ENCODE data around the gene CETP. TPM values are rescaled to one million over a fixed set of nuclear protein-coding genes. Genes with fewer than 3 reads are reported as not detected.

Gene CETP
- polyA plus RNA-seq, 1 experiment: 0.09 TPM

GRCh38 chr16:56997931-56998330, 36.2 kb downstream of the CETP start:
- H3K27ac ChIP-seq (ENCODE audit: low read depth, low read length): no peak overlapping the region
- CTCF ChIA-PET: interaction anchor here (0.6 to 1.1 kb wide), 3 partner anchors 13 to 419 kb away, joined by 3 read pairs; no protein-coding TSS in a partner anchor

DNA sequence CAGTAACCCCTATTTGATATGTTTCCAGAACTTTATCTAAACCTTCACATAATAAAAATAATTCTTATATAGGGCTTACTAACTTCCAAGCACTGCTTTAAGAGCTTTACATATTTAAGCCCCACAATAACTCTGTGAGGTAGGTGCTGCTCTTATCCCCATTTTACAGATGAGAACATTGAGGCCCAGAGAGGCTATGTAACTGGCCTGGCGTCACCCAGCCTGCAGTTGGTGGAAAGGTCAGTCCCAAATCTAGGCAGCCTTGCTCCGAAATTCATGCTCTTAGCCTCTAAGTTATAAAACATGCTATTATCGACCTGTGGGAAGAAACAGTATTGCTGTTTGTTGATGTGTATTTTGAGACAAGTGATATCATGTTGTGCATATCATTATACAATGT, 36.6 kb downstream of the CETP start:
- no peak for DNase-seq (ENCODE audit: low read depth, low spot score)
- TF ChIP-seq CTCF (IDR thresholded peaks at IDR 0.05; ENCODE audit: low read depth, low read length): no peak
- no peaks in the 10 kb centered on the region for H3K27me3 ChIP-seq (ENCODE audit: control insufficient read depth, insufficient read depth, low read length)
- ChIA-PET POLR2A (no interaction called here), CTCF (interaction anchor here (0.6 to 1.1 kb wide), 3 partner anchors 13 to 419 kb away, joined by 3 read pairs; no protein-coding TSS in a partner anchor)
- no peak overlapping the region for H3K27ac ChIP-seq (ENCODE audit: low read depth, low read length)
- H3K4me3 ChIP-seq (ENCODE audit: low read depth, low read length): no peak overlapping the region
- no peaks in the 10 kb centered on the region for H3K9me3 ChIP-seq (ENCODE audit: control insufficient read depth, insufficient read depth, low read length)

More at GRCh38 chr16:56997931-56998330, 36.2 kb downstream of the CETP start:
- no peak for TF ChIP-seq CTCF (IDR thresholded peaks at IDR 0.05; ENCODE audit: low read depth, low read length)
- Histone ChIP-seq H3K27me3 (ENCODE audit: control insufficient read depth, insufficient read depth, low read length) (no peaks in the 10 kb centered on the region), H3K9me3 (ENCODE audit: control insufficient read depth, insufficient read depth, low read length) (no peaks in the 10 kb centered on the region), H3K4me3 (ENCODE audit: low read depth, low read length) (no peak overlapping the region)
- DNase-seq (ENCODE audit: low read depth, low spot score): no peak
- POLR2A ChIA-PET: no interaction called here

DNA sequence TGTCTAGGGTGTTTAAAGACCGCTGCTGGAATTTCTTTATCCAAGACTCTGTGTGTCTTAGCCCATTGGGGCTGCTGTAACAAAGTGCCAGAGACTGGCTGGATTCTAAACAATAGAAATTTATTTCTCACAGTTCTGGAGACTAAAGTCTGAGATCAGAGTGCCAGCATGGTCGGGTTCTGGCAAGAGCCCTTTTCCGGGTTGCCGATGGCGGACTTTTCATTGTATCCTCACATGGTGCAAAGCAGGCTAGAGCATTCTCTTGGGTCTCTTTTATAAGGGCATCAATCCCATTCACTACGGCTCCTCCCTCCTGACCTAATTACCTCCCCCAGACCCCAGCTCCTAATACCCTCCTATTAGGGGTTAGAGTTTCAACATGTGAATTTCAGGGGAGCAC, 37.1 kb downstream of the CETP start:
- CTCF ChIA-PET: no interaction called here

DNA sequence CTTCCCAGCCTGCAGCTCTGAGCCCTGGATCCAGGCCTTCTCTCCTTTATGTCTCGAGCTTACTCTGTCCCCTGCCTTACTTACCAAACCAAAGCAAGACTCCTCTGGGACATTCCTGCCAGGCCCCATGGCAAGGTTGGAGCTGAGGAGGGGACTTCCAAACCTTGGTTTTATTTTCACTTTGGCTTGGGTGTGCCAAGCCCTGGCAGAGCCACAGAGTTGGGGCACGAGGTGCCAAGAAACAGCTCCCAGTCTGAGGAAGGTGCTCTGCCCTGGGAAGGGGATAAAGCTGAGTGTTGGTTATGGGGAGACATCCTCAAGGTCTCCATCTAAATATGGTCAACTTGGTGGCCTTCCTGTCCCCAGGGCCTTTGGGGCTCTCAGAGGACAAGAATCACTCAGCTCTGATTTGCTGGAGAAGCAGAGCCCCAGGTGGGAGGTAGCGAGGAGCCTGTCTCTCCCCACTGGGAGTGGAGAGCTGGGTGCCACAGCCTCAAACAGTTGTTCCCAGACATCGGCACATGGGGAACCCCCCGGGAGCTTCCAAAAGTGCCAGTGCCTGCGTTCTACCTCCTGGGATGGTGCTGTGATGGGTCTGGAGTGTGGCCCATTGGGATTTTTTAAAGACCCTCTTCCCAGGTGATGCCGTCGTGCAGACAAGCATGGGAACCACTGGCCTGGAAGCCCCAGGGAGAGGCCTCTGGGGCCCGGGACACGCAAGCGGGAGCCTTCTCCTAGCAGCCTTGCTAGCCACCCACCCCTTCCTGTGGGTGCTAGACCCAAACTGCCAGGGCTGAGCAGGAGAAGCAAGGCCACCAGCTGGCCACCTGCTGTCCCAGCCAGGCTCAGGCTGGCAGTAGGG, 37.9 kb downstream of the CETP start:
- peak overlapping the region; percentile 83 for H3K27ac ChIP-seq (ENCODE audit: low read depth, low read length)
- ChIA-PET CTCF (no interaction called here), POLR2A (interaction anchor here (0.9 kb wide), 1 partner anchor 10 kb away, joined by 3 read pairs; the partner anchor contains the start of gene NLRC5)
- H3K9me3 ChIP-seq (ENCODE audit: control insufficient read depth, insufficient read depth, low read length): no peaks in the 10 kb centered on the region
- no peak for DNase-seq (ENCODE audit: low read depth, low spot score)
- no peaks in the 10 kb centered on the region for H3K27me3 ChIP-seq (ENCODE audit: control insufficient read depth, insufficient read depth, low read length)
- H3K4me3 ChIP-seq (ENCODE audit: low read depth, low read length): no peak overlapping the region
- TF ChIP-seq CTCF (IDR thresholded peaks at IDR 0.05; ENCODE audit: low read depth, low read length): no peak

More for the DNA sequence above, 37.1 kb downstream of the CETP start:
- Histone ChIP-seq H3K4me3 (ENCODE audit: low read depth, low read length) (no peak overlapping the region), H3K9me3 (ENCODE audit: control insufficient read depth, insufficient read depth, low read length) (no peaks in the 10 kb centered on the region), H3K27me3 (ENCODE audit: control insufficient read depth, insufficient read depth, low read length) (no peaks in the 10 kb centered on the region), H3K27ac (ENCODE audit: low read depth, low read length) (no peak overlapping the region)
- no peak for TF ChIP-seq CTCF (IDR thresholded peaks at IDR 0.05; ENCODE audit: low read depth, low read length)
- DNase-seq (ENCODE audit: low read depth, low spot score): no peak
- POLR2A ChIA-PET: interaction anchor here (0.9 kb wide), 1 partner anchor 9 kb away, joined by 3 read pairs; the partner anchor contains the start of gene NLRC5
